Measurements from ENCODE around the gene RNF128.

The RNF128 gene, protein sequence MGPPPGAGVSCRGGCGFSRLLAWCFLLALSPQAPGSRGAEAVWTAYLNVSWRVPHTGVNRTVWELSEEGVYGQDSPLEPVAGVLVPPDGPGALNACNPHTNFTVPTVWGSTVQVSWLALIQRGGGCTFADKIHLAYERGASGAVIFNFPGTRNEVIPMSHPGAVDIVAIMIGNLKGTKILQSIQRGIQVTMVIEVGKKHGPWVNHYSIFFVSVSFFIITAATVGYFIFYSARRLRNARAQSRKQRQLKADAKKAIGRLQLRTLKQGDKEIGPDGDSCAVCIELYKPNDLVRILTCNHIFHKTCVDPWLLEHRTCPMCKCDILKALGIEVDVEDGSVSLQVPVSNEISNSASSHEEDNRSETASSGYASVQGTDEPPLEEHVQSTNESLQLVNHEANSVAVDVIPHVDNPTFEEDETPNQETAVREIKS
- 0 to 0.36 (median 0.09) reads per million in 4 experiments for total RNA-seq

DNA sequence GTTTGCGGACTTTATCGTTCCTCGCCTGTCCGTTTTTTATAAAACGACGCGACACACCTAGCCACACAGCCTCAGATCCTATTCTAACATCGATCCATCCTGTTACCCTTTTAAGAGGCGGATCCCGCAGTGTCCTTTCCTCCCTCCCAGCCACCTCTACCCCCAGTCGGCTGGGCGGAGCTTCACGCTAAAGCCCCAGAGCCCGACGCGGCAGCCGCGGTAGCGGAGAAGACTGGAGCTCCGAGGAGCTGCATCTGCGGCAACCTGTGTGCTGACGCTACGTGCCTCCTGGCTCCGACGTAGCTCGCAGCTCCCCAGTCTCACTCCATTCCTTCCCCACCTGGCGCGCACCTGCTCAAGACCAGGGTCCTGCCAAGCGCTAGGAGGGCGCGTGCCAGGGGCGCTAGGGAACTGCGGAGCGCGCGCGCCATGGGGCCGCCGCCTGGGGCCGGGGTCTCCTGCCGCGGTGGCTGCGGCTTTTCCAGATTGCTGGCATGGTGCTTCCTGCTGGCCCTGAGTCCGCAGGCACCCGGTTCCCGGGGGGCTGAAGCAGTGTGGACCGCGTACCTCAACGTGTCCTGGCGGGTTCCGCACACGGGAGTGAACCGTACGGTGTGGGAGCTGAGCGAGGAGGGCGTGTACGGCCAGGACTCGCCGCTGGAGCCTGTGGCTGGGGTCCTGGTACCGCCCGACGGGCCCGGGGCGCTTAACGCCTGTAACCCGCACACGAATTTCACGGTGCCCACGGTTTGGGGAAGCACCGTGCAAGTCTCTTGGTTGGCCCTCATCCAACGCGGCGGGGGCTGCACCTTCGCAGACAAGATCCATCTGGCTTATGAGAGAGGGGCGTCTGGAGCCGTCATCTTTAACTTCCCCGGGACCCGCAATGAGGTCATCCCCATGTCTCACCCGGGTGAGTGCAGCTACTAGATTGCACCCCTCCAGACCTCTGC, at the start of gene RNF128:
Gene RNF128 (plus strand): TSS at position 217 of the 953 bp plus-strand sequence. CDS start 213 bp downstream, at position 430.
- no peak for DNase-seq

DNA sequence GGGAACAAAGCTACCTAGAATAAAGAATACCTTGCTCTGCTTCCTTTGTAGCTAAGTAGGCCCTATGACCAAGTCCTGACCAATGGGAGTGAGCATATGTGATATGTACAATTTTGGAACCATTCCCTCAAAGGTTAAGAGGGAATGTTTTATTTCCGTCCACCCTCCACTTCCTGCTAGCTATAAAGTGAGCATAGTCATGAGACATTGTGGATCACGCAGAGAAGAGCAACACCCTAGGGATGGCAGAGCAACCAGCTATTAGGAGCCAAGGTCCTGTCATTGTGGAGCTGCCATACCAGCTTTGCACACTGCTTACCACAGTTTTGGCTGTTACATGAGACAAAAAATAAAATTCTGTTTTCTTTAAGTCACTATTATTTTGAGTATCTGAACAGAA, 45.8 kb upstream of the RNF128 start:
- no peak for DNase-seq

DNA sequence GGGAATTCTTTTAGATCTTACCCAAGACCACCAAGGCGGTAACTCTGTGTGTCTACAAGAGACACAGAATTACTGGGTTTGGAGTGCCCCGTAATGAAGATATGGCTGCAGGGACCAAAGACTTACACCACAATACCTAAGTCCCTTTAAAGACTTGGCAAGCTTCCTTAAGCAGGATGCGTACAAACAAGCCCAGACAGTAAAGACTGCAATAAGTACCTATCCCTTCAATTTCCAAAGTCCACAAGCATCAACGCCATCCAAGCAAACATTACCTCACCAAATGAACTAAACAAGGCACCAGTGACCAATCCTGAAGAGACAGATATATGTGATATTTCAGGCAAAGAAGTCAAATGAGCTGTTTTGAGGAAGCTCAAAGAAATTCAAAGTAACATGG, 42.3 kb upstream of the RNF128 start:
- DNase-seq: no peak

DNA sequence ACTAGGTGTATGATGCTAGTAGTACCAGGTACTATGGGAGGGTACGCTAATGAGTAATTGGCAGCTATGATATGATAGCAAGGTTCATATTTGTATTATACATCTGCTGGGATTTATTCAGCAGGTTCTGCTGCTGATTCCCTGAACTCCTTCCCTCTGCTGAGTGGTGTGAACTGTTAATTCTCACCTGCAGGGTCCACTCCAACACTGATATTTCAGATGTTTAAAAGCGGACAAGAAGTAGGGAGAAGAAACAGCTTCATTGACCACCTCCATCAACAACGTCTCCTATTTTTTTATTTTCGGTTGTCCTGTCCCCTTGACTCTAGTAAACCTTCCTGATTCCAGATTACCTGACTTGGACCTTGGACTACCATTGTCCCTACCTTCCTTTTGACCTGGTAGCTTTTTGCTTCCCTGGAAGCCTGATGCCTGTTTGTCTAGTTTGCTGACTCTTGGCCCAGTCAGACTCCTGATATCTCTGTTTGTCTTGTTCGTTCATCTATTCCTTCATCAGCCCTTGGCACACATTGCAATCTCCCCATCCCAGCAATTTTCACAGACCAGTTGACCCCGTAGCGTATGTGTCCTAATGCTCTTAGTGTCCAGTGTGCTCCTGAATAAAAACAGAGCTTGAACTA, 34.0 kb upstream of the RNF128 start:
- DNase-seq: no peak

DNA sequence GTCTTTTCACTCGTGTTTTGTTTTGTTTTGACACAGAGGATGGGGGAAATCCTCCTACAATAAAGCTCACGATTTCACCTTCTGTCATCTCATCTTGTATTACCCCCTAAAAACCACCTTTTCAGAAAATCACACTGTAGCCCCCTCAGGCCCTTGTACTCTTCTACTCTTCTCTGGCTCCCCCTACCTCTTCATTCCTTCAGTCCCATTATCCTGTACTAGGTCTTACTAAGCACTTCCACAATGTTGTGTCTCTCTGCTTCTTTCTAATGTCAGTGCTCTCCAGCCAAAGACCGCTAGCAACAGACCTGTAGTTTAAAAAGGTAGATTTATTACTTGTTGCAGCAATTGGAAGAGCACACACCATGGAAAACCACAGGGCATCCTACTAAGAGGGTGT, 30.0 kb upstream of the RNF128 start:
- no peak for DNase-seq

DNA sequence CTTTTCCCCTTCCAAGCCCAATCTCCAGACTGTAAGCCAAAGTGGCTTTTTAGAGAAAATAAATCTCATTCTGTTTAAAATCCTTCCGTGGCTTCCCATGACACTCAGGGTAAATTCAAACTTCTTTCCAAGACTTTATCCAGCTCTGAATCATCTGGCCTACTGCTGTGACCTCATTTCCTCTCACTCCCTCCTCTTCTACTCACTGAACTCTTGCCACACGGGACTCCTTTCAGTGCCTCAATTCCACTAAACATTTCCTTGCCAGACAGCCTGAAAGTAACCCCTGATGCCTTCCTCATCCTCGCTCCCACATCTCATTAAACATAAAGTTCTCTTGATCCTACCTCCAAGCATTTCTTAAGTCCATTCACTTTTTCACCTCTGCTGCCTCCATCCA, 27.8 kb upstream of the RNF128 start:
- DNase-seq: no peak

DNA sequence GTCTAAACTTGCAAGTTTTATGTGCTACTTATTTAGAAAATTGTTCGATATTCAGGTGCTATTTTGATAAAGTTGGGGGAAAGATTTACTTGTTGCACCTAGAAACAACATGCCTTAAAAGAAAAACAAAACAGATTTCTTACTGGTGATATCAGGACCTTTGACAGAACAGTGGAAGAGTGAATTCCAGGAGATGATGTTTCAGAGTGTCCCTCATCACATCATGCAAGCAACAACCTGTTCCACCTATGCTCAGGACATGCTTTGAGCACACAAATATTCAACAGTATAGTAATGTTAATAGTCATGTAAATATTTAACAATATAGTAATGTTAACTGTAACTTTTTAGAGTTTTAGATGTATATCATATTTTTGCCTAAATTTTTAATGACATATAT, 23.9 kb upstream of the RNF128 start:
- no peak for DNase-seq

DNA sequence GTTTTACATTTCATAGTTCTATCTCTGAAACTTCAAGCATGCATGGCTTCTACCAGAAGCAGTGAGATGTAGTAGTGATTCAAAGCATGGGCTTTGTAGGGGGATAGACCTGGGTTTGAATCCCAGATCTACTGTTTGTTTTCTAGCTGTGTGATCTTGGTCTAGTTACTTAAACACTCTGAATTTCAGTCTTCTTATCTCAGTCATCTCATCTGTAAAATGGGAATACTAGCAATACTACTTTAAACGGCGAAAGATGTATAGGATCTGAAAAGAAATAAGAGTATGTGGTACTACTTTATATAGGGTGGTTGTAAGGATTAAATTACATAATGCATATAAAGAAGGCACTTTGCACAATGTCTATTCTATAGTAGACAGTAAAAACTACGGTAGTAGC, 20.0 kb upstream of the RNF128 start:
- DNase-seq: no peak

DNA sequence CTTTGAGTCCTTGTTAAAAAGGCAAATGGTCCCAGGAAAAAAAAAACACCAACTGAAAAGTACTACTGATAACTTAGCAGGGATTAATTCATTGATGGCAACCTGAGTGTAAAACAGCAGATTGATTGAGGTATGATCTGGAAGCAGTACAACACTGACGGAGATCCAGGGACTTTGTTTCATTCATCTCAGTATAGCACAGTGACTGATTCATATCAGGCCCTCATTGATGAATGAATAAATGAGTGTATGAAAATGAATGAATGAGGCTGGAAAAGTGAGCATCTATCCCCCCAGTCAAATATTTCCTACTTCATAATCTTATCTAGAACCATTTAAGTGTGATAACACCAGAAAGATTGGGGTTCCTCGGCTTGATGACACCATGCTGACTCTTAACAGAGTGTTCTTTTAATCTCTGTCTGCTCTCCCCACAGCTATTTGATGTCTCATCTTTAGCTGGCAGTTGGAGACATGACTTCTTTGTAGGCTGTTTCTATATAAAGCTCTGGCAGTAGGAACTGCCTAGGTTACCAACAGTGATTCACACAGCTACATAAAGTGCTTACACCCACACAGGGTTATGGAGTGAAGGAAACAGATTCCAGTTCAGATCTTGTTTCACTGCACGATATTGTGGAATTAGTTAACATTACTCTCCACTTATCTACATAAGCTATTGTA, 18.6 kb upstream of the RNF128 start:
- no peak for DNase-seq

DNA sequence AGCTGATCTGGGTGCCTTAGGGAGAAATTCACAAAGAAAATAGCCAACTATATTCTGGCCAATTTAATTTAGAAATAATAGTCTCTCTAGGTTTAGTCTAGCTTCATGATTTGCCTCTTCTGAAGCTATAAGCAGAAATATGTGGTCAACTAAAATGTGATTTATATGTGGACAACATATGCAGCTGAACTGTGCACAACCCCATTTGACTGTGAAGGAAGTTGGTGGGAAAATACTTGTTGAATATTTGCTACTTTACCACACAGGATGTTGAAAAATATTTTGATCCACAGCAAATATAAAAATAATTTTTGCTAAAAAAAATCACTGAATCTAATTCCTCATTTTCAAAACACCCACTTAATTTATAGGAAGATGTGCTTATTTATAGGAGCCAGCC, 15.7 kb upstream of the RNF128 start:
- DNase-seq: no peak

DNA sequence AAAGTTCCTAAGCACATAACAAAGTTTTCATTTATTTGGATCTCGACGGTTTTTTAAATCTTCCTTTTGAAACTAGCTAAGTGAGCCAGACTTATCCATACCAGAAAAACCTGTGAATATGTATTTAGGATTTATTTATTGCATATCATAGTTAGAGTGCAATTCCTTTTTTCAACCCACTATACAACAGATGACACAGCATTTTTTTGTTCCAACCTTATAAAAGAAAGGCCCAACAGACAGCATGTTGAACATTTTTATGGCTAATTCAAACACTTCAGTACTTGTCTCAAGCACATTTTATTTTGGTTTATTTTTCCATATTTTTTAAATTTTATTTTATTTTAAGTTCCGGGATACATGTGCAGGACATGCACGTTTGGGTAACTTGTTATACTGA, 15.1 kb upstream of the RNF128 start:
- no peak for DNase-seq

DNA sequence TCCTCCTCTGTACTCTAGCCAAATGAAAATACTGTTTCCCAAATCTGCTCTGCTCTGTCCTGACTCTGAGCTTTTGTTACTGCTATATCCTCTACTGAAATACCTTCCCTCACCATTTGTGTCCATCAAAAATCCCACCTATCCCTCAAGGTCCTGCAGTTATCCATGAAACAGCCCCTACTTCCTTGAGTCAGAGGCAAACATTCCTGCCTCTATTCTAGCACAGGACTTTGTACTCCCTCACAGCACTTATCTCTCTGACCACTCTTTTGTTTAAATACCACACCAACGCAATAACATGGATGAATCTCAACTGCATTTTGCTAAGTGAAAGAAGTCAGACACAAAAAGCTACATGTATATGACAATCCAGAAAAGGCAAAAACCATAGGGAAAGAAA, 10.5 kb upstream of the RNF128 start:
- DNase-seq: no peak

DNA sequence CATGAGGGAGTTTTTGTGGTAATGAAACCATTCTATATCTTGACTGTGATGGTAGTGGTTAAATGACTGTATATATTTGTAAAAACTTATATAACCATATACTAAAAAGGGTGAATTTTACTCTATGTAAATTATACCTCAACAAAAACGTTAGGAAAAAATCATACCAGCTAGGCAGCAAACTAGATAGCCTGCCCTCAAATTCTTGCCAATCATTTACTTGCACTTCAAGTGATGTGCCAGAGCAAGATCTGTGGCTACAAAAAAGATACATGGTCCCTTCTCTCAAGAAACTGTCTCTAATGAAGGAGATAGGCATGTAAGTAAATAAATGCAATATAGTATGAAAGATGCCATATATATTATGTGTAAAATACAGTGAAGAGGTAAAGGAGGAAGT, 10.0 kb upstream of the RNF128 start:
- no peak for DNase-seq

DNA sequence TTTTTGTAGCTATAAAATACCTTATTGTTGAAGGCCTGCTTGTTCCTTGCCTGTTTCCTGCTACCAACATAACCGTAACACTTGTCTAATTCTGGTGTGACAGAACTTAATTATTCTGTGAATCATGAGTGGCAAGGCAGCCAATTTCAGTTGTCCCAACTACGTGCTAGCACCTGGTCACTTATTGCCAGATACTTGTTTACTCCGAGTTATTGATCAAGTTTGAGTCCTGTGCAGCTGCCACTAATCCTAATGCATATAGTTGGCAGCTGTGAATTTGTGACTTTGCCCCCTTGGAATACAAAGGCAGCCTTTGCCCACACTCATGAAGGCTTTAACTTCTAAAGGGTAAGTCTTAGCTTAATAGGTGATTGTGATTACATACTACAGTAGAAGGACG, 7.8 kb upstream of the RNF128 start:
- no peak for DNase-seq

DNA sequence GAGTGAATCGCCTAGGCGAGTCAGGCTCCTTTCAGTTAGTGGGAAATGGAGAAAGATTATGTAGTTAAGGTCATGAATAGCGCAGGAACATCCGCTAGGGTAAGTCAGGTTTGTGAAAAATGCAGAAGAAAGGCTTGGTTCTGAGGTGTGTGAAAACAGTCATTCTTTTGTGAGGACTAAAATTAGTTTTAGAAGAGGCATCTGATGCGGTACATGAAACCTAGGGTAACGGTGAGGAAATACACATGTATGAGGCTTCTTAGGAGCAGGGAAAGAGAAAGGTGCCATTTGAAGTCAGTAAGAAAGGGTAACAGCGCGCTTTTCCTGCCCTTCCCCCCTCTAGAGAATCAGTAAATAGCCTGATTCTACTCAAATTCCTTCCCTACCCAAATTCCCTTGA, 570 bp upstream of the RNF128 start:
- DNase-seq: no peak

DNA sequence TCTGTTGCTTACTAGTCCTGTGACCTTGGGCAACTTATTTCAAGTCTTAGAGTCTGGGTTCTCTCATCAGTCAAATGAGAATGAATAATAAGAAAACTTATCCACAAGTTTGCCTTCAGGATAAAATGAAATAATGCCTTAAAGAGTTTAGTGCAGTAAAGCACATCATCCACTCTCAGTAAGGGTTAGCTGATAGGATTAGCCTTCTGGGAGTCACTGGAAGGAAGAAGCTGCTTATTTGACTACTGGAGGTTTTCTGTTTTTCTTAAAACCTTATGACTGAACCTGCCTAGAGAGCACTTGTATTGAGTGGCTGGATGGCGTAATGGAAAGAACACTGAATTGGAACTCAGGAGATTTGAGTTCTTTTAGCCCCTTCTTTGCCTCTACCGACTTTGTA, 1.8 kb downstream of the RNF128 start:
- no peak for DNase-seq

DNA sequence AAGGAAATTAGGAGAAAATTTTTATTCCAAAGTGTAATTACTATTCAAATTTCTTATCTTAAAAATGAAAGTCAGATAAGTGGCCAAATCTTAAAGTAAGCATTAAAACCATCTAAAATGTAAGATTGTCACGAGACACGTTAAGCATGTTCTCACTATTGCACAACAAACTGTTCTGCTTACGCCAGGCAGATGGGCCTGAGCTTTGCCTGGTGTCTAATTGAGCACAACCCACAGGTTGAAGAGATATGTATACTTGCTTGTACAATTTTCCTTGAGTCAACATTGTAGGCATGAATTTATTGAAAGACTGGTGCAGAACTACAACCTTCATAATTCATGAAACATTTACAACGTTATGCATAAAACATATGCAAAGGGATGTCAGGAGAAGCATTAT, 3.9 kb downstream of the RNF128 start:
- no peak for DNase-seq

DNA sequence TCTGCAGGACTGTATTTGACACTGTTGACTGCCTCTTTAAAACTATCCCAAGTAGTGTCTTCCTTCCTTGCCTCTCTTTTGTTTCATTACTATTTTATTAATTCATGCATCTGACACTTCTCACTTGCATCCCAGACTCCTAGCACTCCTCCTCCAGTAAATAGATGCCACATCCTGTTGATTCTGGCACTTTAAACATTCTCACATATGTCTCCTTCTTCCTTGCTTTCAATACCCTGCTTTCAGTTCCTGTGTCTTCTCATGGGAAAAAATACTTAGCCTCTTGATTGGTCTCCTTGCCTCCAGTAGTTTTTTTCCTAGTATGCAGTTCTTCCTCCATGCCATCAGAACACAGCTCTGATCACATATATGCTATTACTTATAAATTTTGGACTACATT, 5.1 kb downstream of the RNF128 start:
- no peak for DNase-seq

DNA sequence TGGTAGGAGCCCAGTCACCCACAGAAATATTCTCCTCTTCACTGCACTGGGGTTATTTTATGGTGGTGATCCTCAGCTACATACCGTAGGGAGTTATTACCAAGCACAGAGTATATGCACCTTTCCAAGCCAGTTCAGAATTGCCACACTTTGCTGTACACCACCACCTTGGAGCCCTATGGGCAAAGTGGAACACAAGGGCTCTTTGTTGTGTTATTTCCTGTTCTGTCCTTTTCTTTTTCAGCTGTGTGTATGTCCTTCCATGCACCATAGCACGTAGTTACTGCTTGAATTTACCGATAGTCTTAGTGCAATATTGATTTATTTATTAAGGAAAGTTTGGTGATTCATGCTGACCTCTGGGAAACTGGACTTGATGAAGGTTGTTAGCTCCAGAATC, 8.3 kb downstream of the RNF128 start:
- DNase-seq: no peak

DNA sequence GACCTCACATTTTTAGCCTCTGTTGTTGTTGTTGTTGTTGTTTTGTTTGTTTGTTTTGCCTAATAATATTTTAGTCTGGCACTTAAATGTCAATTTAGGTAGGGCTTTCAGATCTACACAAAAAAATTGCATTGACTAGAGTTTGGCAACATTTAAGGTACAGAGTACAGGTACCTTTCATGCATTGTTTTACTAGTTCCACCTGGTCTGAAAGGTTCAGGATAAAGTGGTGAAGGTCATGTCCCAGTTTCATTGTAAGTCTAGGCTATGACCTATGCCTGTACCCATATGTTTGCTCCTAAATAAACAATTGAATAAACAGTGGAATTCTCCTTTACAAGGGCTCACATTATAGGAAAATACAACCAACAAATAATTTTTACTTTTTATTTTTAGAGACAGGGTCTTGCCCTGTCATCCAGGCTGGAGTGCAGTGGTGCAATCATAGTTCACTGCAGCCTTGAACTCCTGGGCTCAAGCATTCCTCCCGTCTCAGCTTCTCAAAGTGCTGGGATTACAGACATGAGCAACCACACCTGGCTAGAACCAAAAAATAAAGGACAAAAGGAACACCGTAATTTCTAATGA, 13.8 kb downstream of the RNF128 start:
- DNase-seq: no peak

DNA sequence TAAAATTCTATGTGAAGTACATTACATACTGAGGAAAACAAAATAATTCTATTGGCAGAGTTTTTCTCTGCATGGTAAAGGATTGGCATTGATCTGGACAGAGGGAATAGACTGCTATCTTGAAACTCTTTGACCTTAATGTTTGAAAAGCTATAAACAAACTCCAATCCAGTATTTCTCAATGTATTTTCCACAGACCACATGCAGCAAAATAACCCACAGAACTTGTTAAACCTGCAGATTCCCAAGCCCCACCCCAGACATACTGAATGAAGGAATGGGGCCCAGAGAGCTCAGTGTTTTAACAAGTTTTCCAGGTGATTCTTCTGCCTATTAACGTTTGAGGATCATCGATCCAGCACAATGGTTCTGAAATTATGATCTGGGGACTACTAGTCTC, 15.7 kb downstream of the RNF128 start:
- DNase-seq: no peak

DNA sequence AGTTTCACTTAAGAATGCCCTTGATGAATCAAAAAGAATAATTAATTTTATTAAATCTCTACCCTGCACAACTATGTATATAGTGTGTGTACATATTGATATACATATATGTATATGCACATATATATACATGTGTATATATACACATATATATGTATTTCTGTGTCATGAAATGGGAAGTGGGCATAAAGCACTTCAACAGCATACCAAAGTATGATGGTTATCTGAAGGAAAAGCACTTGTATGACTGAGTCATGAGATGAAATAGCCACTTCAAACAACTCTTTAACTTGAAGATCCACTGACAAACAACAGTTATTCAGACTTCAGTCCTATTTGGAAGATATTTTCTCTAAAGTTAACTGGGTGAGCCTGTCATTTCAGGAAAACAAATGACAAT, 16.3 kb downstream of the RNF128 start:
- no peak for DNase-seq
